GM21723 (cell line): ENCODE measurements around the gene GLI2.

Experiments
- ATAC-seq: cut with Tn5 transposase; IDR thresholded peaks from one replicate; pipeline ENCODE4 v1.9.1; 2021; ENCODE audit warnings: mild to moderate bottlenecking, moderate library complexity; ENCODE audit not compliant: unreplicated experiment

GLI2 gene

DNA sequence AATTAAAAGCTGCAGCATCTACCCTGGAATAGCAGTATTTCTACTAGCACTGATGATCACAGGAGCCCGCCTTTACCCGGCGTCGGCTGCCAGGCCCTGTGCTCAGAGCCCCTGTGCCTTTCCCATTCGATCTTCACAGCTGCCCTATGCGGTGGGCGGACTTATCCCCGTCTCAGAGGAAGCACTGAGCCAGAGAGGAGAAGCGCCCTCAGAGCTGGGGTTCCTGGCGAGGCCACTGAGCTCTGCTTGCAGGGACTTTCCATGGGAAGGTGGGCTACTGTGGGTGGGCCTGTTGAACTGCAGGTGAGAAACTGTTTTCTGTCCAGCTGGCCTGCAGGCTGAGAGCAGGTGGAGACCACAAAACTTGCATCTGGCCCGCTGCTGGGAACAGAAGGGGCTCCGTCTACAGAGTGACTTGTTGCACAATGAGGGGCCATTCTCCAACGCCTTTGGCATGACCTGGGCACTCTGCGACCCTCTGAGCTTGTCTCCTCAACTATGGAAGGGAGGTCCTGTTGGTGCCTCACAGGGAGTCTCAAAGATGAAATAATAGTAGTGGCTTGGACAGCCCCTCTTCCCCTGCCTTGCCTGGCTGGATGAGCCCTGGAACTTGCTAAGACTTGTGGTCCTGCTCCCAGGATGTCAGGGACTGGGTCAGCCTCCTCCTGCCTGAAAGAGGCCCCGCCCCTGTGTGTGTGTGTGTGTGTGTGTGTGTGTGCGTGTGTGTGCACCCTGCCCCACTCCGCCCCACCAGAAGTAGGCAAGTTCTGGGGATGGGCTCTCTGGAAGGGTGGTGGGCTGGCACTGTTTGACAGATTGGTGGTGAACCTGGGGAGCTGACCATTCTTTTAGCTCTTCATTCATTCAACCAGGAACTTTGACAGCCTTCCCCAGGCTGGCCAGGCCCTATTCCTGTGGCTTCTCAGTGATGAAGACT, 32.7 kb downstream of the GLI2 start:
- no peak for ATAC-seq

DNA sequence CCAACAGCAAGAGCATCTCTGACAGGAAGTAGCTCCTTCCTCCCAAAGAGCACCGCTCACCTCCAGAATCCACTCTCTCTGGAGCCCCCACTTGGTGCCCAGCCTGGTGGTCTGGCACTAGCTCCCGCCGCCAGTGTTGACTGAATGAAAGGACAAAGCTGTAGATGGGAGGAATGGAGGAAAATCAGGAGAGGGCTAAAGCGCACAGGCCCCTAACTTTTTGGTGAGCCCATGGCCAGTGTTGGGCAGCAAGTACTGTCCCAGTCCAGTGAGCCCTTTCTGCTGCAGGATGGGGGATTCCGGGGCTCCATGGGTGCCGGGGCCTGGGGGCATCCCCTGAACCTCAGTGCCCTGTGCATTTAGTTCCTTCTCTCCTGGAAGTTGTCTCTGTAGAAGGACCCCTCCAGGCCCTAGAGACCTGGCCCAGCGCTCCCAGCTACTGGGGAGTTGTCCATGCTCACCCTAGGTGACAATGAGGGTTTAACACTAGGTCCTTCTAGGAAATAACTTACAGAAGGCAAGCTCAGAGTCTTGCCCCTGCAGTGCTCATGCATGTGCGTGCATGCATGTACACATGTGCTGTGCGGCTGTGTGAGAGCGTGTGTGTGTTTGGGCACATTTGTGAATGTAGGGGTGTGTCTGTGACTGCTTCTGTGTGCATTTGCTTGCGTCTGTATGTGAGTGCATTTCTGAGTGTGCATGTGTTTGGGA, 33.6 kb downstream of the GLI2 start:
- no peak for ATAC-seq

DNA sequence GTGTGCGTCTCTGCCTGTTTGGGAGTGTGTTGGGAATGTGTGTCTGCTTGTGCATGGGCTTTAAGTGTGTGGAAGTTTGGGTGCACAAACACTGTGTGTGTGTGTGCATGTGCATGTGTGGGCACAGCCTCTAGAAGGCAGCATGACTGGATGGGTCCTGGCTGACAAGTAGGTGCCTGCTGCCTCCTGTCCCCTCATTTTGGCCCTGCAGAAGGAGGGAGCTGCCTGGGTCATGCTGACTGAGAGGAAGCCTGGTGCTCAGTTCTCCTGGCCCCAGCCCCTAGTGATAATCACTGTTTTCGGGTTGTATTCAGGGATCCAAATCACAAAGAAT, 34.1 kb downstream of the GLI2 start:
- no peak for ATAC-seq

DNA sequence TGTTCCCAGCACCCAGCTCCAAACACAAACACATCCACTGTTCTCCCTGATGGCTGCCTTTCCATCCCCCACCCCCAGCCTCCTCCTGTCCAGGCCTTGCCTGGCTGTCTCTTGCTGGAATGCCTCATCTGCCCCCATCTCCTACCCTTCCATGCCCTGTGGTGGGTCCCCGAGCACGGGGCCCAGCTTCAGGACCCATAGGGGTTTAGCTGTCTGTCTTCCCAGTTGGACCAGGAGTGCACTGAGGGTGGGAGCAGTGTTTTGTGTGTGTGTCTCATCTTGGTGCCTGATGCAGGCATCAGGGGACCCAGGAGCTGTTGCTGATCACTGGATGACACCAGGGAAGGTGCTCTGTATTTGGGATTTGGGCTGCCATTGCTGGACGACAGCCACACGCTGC, 34.5 kb downstream of the GLI2 start:
- ATAC-seq, result no peak

DNA sequence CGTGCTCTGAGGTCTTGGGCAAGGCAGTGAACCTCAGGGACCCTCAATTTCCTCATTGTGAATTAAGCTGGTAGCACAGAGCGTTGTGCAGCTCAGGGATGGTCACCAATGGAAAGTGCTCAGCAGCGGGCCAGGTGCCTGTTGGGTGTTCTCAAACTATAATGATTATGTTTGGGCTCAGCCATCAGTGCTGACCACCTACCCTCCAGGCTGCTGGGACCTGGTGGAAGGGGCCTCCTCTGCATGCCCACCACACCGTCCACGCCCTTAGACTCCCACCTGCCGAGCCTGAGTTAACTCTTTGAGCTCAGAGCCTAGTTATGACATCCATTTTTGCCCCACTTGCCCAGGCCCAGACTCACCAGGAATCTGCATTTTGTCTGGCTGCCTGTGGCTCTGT, 35.0 kb downstream of the GLI2 start:
- ATAC-seq, result no peak

DNA sequence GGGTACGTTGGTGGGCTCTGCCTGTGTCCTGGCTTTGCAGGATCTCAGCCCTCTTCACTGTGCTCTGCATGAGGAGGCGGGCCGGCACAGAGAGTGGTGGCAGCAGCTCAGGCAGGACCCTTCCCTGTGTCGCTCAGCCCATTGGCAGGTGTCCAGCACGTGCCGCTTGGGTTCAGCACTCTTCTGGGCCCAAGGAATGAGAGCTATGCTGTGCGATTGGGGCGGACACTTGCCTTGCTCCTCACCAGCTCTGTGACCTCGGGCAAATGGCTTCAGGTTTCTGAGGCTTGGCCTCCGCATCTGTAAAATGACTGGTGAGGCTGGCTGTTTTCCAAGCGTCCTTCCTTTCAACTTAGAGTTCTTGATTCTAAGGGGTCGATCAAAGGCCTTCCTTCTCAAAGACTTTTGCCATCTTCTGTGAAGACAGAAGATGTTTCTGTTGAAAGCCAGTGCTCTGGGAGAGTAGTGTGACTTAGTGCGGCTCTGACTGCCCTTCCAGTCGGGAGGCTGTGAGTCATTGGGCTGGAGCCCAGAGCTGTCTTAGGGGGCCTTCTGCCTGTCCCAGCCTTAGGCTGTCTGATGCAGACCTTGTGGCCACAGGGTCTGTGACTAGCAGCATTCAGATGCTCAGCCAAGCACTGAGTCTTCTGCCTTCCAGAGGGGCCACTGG, 35.6 kb downstream of the GLI2 start:
- ATAC-seq, result no peak

DNA sequence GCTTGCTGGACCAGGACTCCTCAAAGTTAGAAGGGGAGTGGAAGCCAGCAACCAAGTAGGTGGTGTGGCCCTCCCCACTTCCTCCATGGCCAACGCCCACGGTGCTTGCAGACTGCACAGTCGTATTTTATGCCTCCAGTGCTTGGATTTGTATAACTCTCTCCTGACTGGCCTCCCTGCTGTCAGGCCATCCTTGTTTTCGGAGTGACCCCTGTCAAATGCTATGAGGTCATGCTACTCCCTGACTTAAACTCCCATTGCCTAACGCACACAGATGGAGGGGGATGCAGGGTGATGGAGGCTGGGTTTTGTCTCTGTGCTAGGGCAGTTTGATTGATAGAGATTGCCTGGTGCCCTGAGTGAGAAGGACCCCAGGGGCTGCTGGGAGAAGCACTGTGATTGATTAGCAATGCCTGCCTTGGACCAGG, 36.1 kb downstream of the GLI2 start:
- no peak for ATAC-seq

DNA sequence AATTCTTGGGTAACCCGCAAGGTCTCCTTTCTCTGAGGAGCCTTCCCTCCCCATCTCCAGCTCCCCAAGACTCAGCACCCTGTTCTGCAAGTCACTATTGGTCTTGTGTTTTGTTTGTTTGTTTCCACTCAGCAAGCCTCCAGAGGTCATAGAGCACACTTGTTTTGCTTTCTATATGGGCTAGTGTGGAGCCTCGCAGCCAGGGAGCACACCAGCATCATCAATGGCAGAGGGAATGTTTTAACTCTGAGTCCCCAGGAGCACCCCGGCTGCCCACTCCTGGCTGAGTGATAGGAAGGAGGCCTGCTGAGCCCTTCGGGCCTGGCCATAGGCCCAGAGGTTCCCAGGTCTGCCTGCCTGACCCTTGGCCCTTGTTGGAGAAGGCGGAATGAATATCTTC, 36.6 kb downstream of the GLI2 start:
- ATAC-seq, result no peak

DNA sequence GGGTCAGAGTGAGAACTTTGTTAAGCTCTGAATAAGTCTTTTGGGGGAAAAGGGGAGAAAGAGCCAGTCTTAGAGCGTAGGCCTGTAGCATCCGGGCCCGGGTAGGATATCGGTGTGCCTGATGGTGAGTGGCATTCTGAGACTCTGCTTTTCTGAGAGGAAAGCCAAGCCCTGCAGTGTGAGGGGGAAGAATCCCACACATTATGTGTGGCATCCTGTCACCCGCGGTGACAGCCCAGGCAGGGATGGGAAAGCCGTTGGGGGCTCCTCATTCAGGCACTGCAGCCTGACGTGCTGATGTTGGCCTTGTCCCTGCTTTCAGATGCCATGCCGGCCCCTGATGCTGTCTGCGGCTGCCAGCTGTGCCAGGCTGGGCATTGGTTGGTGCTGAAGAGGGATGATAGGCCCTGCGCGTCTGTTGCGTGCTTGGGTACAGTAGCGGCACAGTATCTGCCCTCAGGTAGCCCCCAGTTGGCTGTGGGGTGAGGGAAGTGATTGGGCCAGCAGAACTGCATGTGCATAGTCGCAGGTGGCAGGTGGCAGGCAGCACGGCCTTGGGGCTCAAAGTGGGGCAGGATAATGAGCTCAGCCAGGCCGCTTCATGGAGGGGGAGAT, 37.6 kb downstream of the GLI2 start:
- no peak for ATAC-seq

DNA sequence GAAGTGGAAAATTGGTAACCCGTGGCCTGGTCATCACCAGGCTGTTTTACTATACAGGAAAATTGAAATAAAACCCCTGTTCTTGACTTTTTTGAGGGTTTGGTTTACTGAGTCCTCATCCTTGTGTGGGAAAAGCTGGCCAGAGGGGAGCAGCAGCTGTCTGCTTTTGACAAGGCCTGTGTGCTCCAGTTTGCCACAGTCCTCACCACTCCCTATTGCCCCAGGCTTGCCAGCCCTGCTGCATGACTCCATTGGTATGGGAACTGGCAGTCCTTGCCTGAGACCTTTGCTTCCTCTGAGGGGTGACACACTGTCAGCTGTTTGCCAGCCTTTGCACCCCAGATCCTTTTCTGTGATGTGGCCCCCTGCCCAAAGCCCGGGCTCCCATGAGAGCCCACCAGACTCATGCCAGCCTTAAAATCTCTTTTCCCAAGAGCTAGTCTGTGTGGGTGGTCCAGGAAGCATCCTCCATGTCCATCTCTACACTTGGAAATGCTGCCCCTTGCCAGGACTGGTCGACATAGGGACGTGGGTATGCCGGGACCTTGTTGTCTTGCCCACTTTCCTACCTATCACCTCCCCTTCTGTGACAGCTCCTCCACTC, 39.0 kb downstream of the GLI2 start:
- no peak for ATAC-seq

DNA sequence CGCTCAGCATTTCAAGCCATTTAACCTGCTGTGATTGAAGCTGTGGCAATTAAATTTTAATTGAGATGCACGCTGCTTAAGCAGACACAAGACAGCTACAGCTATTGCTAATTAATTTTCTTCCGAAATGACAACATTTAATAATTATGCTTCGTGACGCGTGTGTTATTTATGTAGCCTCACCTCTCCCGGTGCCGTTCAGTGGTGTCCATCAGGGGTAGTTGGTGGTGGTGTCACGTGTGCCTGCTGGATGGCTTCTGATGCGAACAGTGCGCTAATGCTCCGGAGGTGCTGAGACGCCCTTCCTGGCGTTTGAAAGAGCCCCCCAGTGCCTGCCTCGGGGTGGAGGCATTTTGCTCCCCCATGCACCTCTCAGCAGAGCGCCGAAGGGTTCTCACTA, 39.5 kb downstream of the GLI2 start:
- ATAC-seq, result no peak

DNA sequence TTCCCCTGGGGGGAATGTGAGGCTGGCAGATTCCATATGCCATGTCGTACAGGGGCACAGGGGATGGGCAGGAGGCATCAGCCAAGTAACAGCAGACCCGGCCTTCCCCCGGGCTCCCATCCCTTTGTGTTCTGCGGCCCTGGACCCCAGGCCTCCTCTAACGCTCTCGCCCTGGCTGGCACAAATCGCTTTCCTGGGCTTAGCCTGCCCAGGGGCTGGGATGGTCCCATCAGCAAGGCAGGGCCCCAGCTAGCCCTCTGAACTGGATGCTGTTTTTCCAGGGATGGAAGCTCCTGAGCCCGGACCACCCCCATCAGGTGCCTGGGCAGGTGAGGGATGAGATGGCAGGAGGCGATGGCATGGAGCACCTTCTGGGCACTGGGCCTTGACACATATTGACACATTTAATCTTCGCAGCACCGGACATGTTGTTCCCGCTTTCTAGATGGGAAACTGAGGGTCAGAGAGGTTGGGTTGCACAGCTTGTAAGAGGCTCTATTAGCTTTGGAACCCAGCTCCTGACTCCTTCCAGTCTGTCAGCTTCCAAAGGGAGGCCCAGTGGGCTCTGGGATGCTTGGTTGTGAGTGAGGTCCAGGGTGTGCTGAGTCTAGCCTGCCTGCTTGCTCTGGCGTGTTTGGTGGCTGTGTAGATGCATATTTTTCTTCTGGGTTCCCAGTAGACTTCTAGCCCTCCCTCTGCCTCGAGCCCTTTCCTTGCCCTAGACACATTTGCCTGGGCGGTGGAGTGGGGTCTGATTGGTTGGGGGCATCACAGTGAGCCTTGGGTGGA, 40.3 kb downstream of the GLI2 start:
- ATAC-seq, result no peak

DNA sequence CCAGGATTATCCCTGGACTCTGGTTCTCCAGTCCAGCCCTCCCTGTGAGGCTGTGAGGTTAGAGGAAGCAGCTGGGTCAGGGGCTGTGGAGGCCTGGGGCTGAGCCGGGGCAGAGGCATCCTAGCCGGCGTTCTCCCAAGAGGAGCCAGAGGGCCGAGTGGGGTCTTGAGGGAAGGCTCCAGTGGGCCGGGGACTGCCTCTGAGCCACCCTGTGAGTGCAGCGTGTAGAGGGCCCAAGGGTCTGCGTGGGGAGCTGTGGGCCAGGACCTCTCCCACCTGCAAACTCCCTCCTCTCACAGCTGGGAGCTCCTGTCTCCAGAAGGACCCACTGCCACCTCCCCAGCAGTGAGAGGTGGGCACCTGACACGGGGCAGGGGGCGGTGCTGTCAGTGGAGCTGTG, 41.0 kb downstream of the GLI2 start:
- ATAC-seq, result no peak

DNA sequence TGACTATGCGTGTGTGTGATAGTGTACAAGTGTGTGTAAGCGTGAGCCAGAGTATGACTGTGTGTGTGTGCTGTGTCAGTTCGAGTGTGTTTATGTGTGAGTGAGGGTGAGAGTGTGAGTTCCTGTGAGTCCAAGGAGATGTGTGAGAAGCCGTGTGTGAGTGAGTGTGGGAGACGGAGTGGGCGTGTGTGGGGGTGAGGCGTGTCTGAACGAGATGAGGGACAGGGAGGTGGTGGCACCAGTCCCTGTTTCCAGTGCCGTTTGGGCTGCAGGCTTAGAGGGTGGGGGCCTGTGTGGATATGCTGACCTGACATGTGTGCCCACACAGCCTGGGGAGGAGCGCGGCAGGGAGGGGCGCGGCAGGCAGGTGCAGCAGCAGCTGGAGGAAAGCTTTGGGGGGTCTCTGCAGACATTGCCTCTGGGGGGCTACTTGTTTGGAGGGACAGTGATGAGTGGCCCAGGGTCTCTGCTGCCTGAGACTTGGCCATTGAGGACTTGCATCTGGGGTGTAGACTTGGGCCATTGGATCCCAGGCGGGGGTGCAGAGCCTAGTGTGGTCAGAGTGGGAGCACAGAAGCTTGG, 41.6 kb downstream of the GLI2 start:
- no peak for ATAC-seq

DNA sequence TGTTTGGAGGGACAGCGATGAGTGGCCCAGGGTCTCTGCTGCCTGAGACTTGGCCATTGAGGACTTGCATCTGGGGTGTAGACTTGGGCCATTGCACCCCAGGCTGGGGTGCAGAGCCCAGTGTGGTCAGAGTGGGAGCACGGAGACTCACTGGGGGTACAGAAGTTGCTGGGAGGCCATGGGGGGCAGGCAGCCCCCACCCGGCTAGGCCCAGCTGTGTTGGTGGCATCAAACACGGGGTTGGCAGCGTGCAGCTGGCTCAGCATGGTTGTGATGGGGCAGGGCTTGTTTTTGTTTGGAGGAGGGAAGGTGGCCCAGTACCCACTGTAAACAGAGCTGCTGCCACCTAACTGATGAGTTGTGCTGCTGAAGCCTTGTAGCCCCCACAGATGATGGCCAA, 42.1 kb downstream of the GLI2 start:
- no peak for ATAC-seq

DNA sequence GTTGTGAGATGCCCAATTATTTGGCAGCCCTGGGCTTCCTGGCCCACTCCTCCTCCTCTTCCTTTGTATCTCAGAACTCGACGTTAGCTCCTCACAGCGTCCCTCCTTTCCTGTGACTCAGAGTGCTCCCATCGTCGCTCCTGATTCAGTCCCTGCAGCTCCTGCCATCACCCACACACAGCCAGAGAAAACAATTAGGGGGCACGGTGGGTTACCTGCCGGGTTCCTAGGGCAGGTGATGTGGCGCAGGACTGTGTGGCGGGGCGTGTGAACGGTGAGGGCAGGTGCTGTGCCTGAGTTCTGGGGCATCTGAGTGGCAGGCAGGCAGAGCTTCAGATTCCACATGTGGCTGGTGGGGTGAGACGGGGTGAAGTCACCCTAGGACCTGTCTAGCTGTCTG, 42.6 kb downstream of the GLI2 start:
- ATAC-seq, result no peak

DNA sequence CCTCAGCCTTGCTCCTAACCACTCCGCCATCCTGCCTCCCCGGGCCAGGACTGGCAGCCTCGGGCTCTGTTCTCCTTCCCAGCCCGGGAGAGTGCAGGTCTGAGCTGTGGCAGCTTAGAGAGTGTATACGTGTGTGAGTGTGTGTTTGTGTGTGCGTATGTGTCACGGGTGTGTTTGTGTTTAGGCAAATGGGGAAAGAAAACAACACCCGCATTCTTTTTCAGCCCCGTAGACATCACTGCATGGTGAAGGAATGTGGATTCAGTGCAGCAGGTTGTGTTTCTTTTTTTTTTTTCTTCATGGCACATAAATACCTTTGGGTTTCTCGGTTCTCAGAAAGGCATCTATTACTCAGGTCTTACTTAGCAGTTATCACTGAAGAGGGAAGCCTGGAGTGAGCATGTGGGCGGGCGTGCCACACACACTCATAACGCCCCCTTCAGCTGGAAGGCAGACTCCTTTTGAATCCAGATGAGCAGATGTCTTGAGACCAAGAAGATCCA, 44.2 kb downstream of the GLI2 start:
- no peak for ATAC-seq

DNA sequence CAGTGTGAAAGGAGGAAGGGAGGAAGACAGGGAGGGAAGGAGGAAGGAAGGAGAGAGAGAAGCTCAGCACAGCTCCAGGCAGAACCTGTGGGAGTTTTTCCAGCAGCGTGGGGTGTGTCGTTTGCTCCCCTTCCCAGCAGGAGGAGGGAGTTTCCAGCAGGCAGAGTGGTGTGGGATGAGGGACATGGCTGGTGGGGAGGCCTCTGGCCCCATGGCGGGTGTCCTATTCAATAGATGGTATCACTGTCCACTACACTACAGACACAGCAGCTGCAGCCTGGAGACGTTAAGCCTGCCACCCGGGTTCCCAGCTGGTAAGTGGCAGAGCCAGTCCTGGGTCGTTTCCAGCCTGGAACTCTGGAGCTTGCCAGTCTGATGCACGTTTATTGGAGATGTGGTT, 44.7 kb downstream of the GLI2 start:
- ATAC-seq, result no peak

DNA sequence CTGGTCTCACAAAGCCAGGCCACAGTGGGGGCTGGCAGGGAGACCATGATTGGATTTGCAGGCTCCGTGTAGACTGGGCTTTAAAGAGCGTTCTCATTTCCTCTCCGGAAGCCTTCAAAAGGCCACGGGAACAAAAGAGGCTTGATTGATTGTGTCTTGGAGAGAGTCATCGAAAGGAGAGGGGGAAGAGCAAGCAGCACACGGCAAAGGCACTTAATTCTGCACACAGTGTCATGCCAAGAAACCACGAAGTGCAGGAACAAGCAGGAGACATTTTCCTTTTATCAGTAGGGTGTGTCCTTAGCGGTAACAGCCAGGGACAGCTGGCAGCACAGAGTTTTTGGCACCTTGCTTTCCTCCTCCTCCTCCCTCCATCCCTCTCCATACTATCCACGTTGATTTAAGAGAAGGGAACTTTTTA, 47.7 kb downstream of the GLI2 start:
- no peak for ATAC-seq

DNA sequence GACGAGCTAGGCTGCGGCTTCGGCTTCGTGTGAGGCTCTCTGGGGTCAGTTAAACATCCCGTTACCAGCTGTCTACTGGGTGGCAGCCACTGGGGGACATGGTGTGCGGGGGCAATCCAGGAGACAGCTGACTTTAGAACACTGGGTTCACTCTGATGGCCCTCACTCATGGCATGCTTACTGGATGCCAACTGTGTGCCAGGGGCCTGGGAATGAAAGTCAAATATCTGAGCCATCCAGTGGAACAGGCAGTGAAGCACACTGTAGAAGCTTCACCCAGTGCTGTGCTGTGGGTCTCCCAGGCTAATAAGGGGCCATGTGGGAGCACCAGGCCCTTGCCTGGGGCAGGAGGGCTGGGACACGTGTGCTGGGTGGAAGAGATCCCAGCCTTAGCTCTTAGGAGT, 48.3 kb downstream of the GLI2 start:
- ATAC-seq, result no peak
